ENCODE results near the gene MYLK2. TPM values are rescaled to one million over a fixed set of nuclear protein-coding genes. Genes with fewer than 3 reads are reported as not detected.
A peak's percentile ranks its signal among the peaks of the same experiment; 100 is the strongest.

MYLK2 gene
- total RNA-seq, 1 experiment from 2014 or later, result 3.0 TPM

GRCh38 chr20:31870726-31871617 is 51.8 kb downstream of the MYLK2 start:
- DNase-seq (ENCODE audit: low read depth), result no peak

GRCh38 chr20:31871618-31871954 is 52.4 kb downstream of the MYLK2 start:
- DNase-seq (ENCODE audit: low read depth), result no peak

DNA sequence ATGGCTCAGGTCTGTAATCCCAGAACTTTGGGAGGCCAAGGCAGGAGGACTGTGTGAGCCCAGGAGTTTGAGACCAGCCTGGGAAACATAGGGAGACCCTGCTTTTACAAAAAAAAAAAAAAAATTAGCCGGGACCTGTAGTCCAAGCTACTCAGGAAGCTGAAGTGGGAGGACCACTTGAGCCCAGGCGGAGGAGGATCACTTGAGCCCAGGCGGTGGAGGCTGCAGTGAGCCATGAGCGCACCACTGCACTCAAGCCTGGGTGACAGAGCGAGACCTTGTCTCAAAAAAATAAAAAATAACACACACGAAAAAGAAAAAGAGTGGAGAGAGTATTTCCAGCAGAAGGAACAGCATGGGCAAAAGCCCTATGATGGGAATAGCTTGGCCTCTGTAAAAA is 53.2 kb downstream of the MYLK2 start:
- no peak for DNase-seq (ENCODE audit: low read depth)

DNA sequence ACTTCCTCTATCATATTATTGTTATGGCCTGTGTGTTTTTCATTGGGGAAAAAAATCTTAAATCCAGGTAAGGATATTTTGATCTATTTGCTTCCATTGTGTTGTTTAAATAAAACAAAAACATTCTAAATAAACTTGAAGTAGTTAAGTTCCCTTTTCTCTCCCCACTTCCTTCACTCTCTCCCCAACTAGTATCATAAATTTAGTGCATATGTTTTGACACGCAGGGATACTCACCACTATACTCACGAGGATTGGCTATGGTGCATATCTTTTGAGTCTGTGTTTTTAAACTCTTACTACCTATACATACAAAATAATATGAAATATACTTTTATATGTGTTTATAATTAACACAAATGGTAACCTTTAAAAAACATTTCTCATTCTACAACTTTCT is 56.5 kb downstream of the MYLK2 start:
- no peak for DNase-seq (ENCODE audit: low read depth)

DNA sequence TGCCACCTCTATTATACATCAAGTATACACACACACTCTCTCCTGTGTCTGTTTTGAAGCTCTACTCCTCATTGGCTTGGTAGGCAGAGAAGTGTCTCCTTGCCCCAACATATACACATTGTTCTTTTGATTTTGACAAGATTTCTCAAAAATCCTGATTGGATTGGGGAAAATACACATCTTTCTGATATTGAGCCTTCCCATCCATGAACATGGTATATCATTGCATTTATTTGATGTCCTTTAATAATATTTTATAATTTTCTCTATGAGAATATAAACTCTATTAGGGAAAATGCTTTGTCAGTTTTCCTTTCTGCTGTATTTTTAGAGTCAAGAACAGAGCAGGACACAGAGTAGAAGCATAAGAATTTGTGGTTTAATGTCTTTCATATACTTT is 58.5 kb downstream of the MYLK2 start:
- DNase-seq (ENCODE audit: low read depth), result no peak

DNA sequence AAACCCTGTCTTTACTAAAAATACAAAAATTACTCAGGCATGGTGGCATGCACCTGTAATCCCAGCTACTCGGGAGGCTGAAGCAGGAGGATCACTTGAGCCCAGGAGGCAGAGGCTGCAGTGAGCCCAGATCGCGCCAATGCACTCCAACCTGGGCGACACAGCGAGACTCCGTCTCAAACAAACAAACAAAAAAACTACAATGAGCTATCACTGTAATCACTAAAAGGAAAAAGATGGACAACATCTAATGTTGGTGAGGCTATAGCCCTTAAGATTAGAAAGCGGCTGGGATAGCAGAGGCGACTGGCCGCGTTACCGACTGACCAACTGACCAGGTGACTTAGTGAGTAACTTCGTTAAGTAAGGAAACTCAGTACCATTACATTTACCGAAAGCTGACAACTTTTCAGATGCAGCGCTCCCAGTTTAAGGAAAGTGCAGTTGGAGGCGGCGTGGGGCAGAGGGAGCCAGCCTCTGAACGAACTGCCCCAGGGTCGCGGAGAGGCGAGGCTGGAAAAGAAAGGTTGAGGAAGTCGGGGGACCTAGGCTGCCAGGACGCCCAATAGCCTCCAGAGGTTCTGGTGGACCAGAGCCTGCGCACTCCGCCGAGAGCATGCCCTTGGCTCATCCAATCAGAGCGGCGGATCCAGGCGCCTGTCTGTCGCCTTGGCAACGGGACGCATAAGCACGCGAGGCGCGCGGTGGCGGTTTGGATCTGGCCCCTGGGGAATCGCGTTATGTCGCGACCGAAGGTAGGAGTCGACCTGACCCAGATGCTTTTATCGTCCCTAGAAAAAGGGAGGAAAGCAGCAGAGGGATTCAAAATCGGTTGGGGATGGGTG is 60.2 kb downstream of the MYLK2 start:
- DNase-seq (ENCODE audit: low read depth), result peak; percentile 97

- DNase-seq (ENCODE audit: low read depth), result no peak
Observed at GRCh38 chr20:31881945-31882344, 62.8 kb downstream of the MYLK2 start.

- DNase-seq (ENCODE audit: low read depth), result no peak
Observed at GRCh38 chr20:31883829-31884228, 64.7 kb downstream of the MYLK2 start.

Other genes starting within 250 kb of the MYLK2 start
- 327 and 411 TPM in 2 replicates for gene ID1, start 214.1 kb upstream of the MYLK2 start, total RNA-seq (2014; rRNA removed; shearing (Covaris generic))
- gene COX4I2, start 181.4 kb upstream of the MYLK2 start, total RNA-seq (2014; rRNA removed; shearing (Covaris generic)), result not detected in 2 replicates
- 49.1 and 55.1 TPM in 2 replicates for gene BCL2L1, start 96.5 kb upstream of the MYLK2 start, total RNA-seq (2014; rRNA removed; shearing (Covaris generic))
- 222 and 237 TPM in 2 replicates for gene TPX2, start 80.1 kb upstream of the MYLK2 start, total RNA-seq (2014; rRNA removed; shearing (Covaris generic))
- 2.0 and 3.6 TPM in 2 replicates for gene FOXS1, start 26.2 kb downstream of the MYLK2 start, total RNA-seq (2014; rRNA removed; shearing (Covaris generic))
- gene DUSP15, start 51.2 kb downstream of the MYLK2 start, total RNA-seq (2014; rRNA removed; shearing (Covaris generic)), result 1.9 and 4.2 TPM in 2 replicates
- 1.5 TPM in 1 of 2 replicates, not detected in the other for gene TTLL9, start 51.3 kb downstream of the MYLK2 start, total RNA-seq (2014; rRNA removed; shearing (Covaris generic))
- gene PDRG1, start 132.7 kb downstream of the MYLK2 start, total RNA-seq (2014; rRNA removed; shearing (Covaris generic)), result 9.7 and 13.6 TPM in 2 replicates
- gene XKR7, start 148.8 kb downstream of the MYLK2 start, total RNA-seq (2014; rRNA removed; shearing (Covaris generic)), result under 0.01 and 0.12 TPM in 2 replicates
- gene CCM2L, start 191.1 kb downstream of the MYLK2 start, total RNA-seq (2014; rRNA removed; shearing (Covaris generic)), result 1.0 and 2.1 TPM in 2 replicates
- gene HCK, start 232.9 kb downstream of the MYLK2 start, total RNA-seq (2014; rRNA removed; shearing (Covaris generic)), result 0.15 TPM in 1 of 2 replicates, not detected in the other

Measured in Daoy (cell line).